Ishikawa (cell line): ENCODE data around the gene PLIN4.

Source experiments
- CEBPB ChIP-seq: IDR thresholded peaks from 2 replicates; pipeline ENCODE4 v1.6.1; 2012
- CREB1 ChIP-seq: IDR thresholded peaks from 2 replicates; pipeline ENCODE4 v1.6.1; 2012; ENCODE audit warnings: low read depth
- EGR1 ChIP-seq: IDR thresholded peaks from 2 replicates; pipeline ENCODE4 v1.6.1; 2012
- EP300 ChIP-seq: IDR thresholded peaks from 2 replicates; pipeline ENCODE4 v1.6.1; 2012; ENCODE audit warnings: borderline replicate concordance
- FOXM1 ChIP-seq: IDR thresholded peaks from 2 replicates; pipeline ENCODE4 v1.6.1; 2012; ENCODE audit warnings: low read depth, borderline replicate concordance
- NFIC ChIP-seq: IDR thresholded peaks from 2 replicates; pipeline ENCODE4 v1.6.1; 2012
- RAD21 ChIP-seq: IDR thresholded peaks from 2 replicates; pipeline ENCODE4 v1.6.1; 2012; ENCODE audit warnings: low read depth
- TAF1 ChIP-seq: IDR thresholded peaks from 2 replicates; pipeline ENCODE4 v1.6.1; 2012; ENCODE audit warnings: low read depth, mild to moderate bottlenecking
- TCF12 ChIP-seq: IDR thresholded peaks from 2 replicates; pipeline ENCODE4 v1.6.1; 2012; ENCODE audit warnings: low read depth
- TEAD4 ChIP-seq: IDR thresholded peaks from 2 replicates; pipeline ENCODE4 v1.6.1; 2012
- YY1 ChIP-seq: IDR thresholded peaks from 2 replicates; pipeline ENCODE4 v1.6.1; 2012; ENCODE audit warnings: low read depth
- ZBTB7A ChIP-seq: IDR thresholded peaks from 2 replicates; pipeline ENCODE4 v1.6.1; 2012; ENCODE audit warnings: low read depth
- TF ChIP-seq, protein P1 (sequence below): IDR thresholded peaks from 2 replicates; pipeline ENCODE4 v1.6.1; 2012; ENCODE audit warnings: low read depth, mild to moderate bottlenecking
- TF ChIP-seq, protein P2 (sequence below): IDR thresholded peaks from 2 replicates; pipeline ENCODE4 v1.6.1; 2012
- TF ChIP-seq, protein P3 (sequence below): IDR thresholded peaks from 2 replicates; pipeline ENCODE4 v1.6.1; 2012

The PLIN4 gene

DNA sequence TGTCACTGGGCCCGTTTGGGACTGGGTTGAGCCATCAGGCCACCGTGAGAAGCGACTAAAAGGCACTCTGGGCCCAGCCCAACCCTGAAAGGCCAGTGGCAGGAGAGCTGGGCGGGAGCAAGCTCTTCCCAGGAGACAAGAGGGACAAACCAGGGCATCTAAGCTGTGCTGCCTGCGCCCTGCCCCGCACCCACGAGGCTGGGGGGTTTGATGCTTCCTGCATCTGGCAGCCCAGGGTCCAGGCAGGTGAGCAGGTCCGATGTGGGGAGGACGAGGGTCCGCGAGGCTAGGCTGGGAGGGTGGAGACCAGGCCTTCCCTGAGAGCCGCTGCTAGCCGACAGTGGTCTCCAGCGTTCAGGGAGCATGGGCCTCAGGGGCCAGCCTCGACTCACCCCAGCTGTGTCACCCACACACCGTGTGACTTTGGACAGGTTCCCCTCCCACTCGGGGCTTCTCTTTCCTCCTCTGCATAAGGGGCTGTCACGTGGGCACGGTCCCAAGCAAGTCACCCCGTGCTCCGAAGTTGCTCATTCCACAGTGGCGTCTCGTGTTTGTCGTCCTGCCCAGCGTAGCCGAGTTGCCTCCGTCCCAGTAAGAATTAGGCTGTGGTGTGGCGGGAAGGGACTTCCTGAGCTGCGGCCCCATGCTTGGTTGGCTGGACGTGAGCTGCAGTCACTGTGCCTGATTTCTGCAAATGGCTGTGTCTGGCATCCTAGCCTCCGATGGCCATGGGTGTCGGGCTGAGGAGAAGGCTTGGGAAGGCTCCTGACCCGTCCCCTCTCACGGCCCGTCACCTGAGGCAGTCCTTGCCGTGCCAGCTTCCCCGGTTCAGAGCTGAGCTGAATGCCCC is 15.8 kb downstream of the PLIN4 start:
- no peak for TF ChIP-seq TEAD4
- TF ChIP-seq, protein P1, sequence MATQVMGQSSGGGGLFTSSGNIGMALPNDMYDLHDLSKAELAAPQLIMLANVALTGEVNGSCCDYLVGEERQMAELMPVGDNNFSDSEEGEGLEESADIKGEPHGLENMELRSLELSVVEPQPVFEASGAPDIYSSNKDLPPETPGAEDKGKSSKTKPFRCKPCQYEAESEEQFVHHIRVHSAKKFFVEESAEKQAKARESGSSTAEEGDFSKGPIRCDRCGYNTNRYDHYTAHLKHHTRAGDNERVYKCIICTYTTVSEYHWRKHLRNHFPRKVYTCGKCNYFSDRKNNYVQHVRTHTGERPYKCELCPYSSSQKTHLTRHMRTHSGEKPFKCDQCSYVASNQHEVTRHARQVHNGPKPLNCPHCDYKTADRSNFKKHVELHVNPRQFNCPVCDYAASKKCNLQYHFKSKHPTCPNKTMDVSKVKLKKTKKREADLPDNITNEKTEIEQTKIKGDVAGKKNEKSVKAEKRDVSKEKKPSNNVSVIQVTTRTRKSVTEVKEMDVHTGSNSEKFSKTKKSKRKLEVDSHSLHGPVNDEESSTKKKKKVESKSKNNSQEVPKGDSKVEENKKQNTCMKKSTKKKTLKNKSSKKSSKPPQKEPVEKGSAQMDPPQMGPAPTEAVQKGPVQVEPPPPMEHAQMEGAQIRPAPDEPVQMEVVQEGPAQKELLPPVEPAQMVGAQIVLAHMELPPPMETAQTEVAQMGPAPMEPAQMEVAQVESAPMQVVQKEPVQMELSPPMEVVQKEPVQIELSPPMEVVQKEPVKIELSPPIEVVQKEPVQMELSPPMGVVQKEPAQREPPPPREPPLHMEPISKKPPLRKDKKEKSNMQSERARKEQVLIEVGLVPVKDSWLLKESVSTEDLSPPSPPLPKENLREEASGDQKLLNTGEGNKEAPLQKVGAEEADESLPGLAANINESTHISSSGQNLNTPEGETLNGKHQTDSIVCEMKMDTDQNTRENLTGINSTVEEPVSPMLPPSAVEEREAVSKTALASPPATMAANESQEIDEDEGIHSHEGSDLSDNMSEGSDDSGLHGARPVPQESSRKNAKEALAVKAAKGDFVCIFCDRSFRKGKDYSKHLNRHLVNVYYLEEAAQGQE, result no peak
- TF ChIP-seq TAF1, result no peak
- TF ChIP-seq, protein P2, sequence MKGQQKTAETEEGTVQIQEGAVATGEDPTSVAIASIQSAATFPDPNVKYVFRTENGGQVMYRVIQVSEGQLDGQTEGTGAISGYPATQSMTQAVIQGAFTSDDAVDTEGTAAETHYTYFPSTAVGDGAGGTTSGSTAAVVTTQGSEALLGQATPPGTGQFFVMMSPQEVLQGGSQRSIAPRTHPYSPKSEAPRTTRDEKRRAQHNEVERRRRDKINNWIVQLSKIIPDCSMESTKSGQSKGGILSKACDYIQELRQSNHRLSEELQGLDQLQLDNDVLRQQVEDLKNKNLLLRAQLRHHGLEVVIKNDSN, result no peak
- no peak for TF ChIP-seq NFIC
- TF ChIP-seq EGR1, result no peak
- no peak for TF ChIP-seq EP300
- TF ChIP-seq RAD21, result no peak
- TF ChIP-seq YY1, result no peak
- no peak for TF ChIP-seq CEBPB

DNA sequence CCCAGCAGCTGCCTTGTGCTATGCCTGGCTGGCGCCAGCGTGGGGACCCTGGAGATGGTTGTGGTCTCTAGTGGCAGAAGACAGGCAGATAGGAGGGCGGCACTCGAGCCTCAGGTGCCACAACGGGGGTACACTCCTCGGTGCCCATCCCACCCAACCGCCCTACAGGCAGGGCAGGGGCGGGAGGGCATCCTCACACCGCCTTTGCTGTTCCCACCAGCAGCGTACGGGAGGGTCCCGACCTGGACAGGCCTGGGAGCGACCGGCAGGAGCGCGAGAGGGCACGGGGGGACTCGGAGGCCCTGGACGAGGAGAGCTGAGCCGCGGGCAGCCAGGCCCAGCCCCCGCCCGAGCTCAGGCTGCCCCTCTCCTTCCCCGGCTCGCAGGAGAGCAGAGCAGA is 16.6 kb downstream of the PLIN4 start:
- TF ChIP-seq, protein P1, result no peak
- no peak for TF ChIP-seq YY1
- TF ChIP-seq CREB1, result no peak
- TF ChIP-seq, protein P2, result no peak
- no peak for TF ChIP-seq EP300
- no peak for TF ChIP-seq ZBTB7A

DNA sequence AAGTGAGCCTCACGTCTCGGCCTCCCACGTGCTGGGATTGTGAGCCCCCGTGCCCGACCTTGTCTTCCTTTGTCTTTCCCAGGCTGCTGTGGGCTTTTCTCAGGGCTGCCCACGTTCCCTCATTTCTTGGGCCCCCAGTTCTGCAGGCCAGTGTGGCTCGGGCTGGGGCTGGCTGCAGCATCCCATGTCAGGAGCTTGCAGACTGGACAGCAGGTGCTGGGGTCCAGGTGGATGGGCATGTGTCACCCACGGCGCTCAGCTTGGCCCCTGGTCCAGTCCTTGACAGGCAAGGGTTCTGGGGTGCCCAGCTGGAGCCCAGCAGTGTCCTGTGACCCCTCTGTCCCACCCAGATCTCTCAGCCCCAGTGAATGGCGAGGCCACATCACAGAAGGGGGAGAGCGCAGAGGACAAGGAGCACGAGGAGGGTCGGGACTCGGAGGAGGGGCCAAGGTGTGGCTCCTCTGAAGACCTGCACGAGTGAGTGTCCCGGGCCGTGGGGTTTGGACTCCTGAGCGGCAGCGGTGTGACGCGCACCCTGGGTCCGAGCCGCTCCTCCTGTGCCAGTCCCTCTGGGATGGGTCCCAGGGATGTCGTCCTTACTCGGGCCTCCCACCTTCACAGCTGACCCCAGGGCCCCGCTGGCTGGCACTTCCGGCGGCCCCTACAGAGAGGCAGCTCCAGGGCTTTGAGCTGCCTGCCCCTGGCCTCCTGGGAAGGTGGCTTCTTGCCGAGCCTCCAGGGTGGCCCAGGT is 17.3 kb downstream of the PLIN4 start:
- TF ChIP-seq TCF12 (no peak), CEBPB (no peak), TAF1 (no peak), YY1 (no peak), CREB1 (no peak), NFIC (no peak), ZBTB7A (no peak), TEAD4 (no peak), RAD21 (no peak), EP300 (no peak), FOXM1 (no peak)
- TF ChIP-seq, protein P2, result no peak
- TF ChIP-seq, protein P1, result no peak
- TF ChIP-seq, protein P3, sequence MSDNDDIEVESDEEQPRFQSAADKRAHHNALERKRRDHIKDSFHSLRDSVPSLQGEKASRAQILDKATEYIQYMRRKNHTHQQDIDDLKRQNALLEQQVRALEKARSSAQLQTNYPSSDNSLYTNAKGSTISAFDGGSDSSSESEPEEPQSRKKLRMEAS, result no peak

DNA sequence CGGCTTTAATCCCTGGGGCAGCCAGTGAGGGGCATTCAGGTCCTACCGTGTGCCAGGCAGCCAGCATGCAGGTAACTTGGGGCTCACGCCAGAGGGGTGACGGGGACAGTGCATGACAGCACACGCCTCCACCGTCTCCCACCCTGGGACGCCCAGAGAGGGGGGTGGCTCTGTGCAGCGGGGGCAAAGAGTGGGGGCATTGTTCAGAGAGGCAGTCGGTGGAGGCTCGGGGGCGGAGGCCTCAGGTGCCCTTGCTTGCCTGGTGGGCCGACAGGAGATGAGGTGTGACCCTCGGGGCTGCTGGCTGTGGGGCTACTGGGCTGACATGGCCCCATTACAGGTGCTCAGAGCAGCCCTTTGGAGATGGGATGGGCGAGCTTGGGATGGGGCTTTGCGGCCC is 18.4 kb downstream of the PLIN4 start:
- TF ChIP-seq, protein P2, result no peak
- no peak for TF ChIP-seq CREB1
- no peak for TF ChIP-seq RAD21
- TF ChIP-seq, protein P3, result no peak
- TF ChIP-seq TAF1, result no peak
- TF ChIP-seq, protein P1, result no peak
- TF ChIP-seq FOXM1, result no peak
- no peak for TF ChIP-seq YY1
